Lower lobe of right lung (tissue), 2 donors: Measurements from ENCODE around the gene PLEKHG1. TPM values are rescaled to one million over a fixed set of nuclear protein-coding genes. Genes with fewer than 3 reads are reported as not detected.

Experiments
- ATAC-seq, 2 donors: fragments of 200-7000 bp; cut with Tn5 transposase; one replicate each; pipeline ENCODE4 v1.9.1; 2020 to 2022; ENCODE audit warnings: mild to moderate bottlenecking in 2 of 2, moderate library complexity in 2 of 2
- DNase-seq: peaks from one replicate; pipeline ENCODE4 v3.0.0-alpha.2; 2020
- H3K27ac ChIP-seq: fragments of 200-600 bp; one replicate; pipeline ENCODE4 v1.8.0; 2022
- H3K27me3 ChIP-seq: fragments of 200-600 bp; one replicate; pipeline ENCODE4 v1.8.0; 2022; ENCODE audit warnings: low read depth
- H3K36me3 ChIP-seq: fragments of 200-600 bp; one replicate; pipeline ENCODE4 v1.8.0; 2022; ENCODE audit warnings: mild to moderate bottlenecking
- H3K4me1 ChIP-seq: fragments of 200-600 bp; one replicate; pipeline ENCODE4 v1.8.0; 2022
- H3K4me3 ChIP-seq: fragments of 200-600 bp; one replicate; pipeline ENCODE4 v1.8.0; 2022; ENCODE audit warnings: mild to moderate bottlenecking
- H3K9me3 ChIP-seq: fragments of 200-600 bp; one replicate; pipeline ENCODE4 v1.8.0; 2022
- CTCF ChIP-seq: fragments of 200-600 bp; IDR thresholded peaks from one replicate; pipeline ENCODE4 v1.8.0; 2022; ENCODE audit warnings: antibody characterized with exemption, mild to moderate bottlenecking
- intact Hi-C: fragments of 100-400 bp; cut with DNase I; formaldehyde crosslinking; loops from one replicate; pipeline ENCODE4 v1.11.0; 2022
- total RNA-seq: library from RNA; stranded (reverse); fragmentation: NEBNext Ultra II Directional; extraction: Animal tissue kit (Norgen Biotek cat#: 25700); gene quantifications from one replicate; pipeline ENCODE4 v1.2.1, GENCODE V29; 2021
- donor health status: DM: no; HTN: yes; CAD: no; lungs with severe emphysema.

The PLEKHG1 gene
- total RNA-seq, 1 donor from 2014 or later = 20.4 TPM

- Histone ChIP-seq H3K36me3 (no peaks in the 10 kb centered on the region), H3K27ac (no peak overlapping the region), H3K4me3 (no peak overlapping the region), H3K9me3 (no peaks in the 10 kb centered on the region), H3K4me1 (no peaks in the 10 kb centered on the region), H3K27me3 (no peaks in the 10 kb centered on the region)
- TF ChIP-seq CTCF = no peak
- intact Hi-C loops = no loop called here
- no peak for DNase-seq
- no peak for ATAC-seq
These were observed 19.2 kb upstream of the PLEKHG1 start for GRCh38 chr6:150580489-150580888.

- no peak for DNase-seq
- no peak for ATAC-seq
- no peak overlapping the region for H3K27ac ChIP-seq
- no peaks in the 10 kb centered on the region for H3K36me3 ChIP-seq
- TF ChIP-seq CTCF = no peak
- H3K9me3 ChIP-seq = no peaks in the 10 kb centered on the region
- no peaks in the 10 kb centered on the region for H3K4me1 ChIP-seq
- H3K27me3 ChIP-seq = no peaks in the 10 kb centered on the region
- H3K4me3 ChIP-seq = no peak overlapping the region
- intact Hi-C loops = no loop called here
These were observed 15.6 kb upstream of the PLEKHG1 start for GRCh38 chr6:150584065-150584464.

- H3K27ac ChIP-seq = no peak overlapping the region
- no peak for TF ChIP-seq CTCF
- no peaks in the 10 kb centered on the region for H3K4me1 ChIP-seq
- intact Hi-C loops = no loop called here
- no peaks in the 10 kb centered on the region for H3K36me3 ChIP-seq
- ATAC-seq = no peak
- DNase-seq = no peak
- H3K27me3 ChIP-seq = no peaks in the 10 kb centered on the region
- H3K9me3 ChIP-seq = no peaks in the 10 kb centered on the region
- no peak overlapping the region for H3K4me3 ChIP-seq
These were observed 15.1 kb upstream of the PLEKHG1 start for GRCh38 chr6:150584596-150584995.

- peak; percentile 43 to 74 for ATAC-seq
- H3K36me3 ChIP-seq = no peaks in the 10 kb centered on the region
These were observed 12.8 kb upstream of the PLEKHG1 start for GRCh38 chr6:150586850-150587359.

GRCh38 chr6:150587637-150588036 is 12.0 kb upstream of the PLEKHG1 start:
- ATAC-seq = no peak
- no peak overlapping the region for H3K27ac ChIP-seq
- H3K27me3 ChIP-seq = no peaks in the 10 kb centered on the region

More at GRCh38 chr6:150586850-150587359, 12.8 kb upstream of the PLEKHG1 start:
- no peak for DNase-seq
- H3K4me3 ChIP-seq = no peak overlapping the region
- no peaks in the 10 kb centered on the region for H3K4me1 ChIP-seq
- TF ChIP-seq CTCF = no peak
- no peaks in the 10 kb centered on the region for H3K9me3 ChIP-seq
- intact Hi-C loops = no loop called here
- H3K27me3 ChIP-seq = no peaks in the 10 kb centered on the region
- no peak overlapping the region for H3K27ac ChIP-seq

More at GRCh38 chr6:150587637-150588036, 12.0 kb upstream of the PLEKHG1 start:
- Histone ChIP-seq H3K4me1 (no peaks in the 10 kb centered on the region), H3K9me3 (no peaks in the 10 kb centered on the region), H3K36me3 (no peaks in the 10 kb centered on the region), H3K4me3 (no peak overlapping the region)
- intact Hi-C loops = no loop called here
- DNase-seq = no peak
- TF ChIP-seq CTCF = no peak
